Measurements from ENCODE around the gene OR5J2.
"Not testable (repeated sequence)": the region's sequence is repeated elsewhere in the genome, so short reads cannot be mapped to it uniquely, and the experiment has no call there.

OR5J2 gene

GRCh38 chr11:56176318-56176717 lies at the start of gene OR5J2:
Gene OR5J2, plus strand, starts transcription at chr11:56176618. Its CDS starts 0 bp downstream, at chr11:56176618.
- no peak for DNase-seq (ENCODE audit: low spot score)

DNA sequence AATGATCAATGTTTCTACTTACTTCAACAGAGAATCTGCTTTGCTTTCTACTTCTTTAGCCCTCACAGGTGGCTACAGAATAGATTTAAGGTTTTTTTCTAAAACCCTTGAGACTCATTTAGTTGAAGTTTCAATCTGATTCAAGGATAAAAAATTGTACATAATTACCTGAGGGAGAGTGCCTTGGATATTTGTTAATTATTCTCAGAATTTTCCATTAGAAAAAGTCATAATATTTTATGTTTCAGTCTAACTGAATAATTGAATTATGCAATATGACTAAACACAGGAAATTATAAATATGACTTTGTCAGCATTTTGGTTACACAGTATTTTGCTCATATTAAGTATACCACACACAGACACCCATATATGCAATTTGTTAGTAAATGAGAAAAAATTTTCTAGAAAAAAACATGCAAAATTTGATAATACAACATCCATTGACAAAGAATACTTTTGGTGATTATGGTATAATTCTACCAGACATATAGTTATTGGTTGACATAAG lies 36.2 kb upstream of the OR5J2 start, which contains the start of gene OR8J3:
Gene OR8J3 (minus strand): TSS at position 51 of the 511 bp plus-strand sequence. CDS start 2,483 bp downstream, outside the sequence.
- DNase-seq (ENCODE audit: low spot score), result no peak

DNA sequence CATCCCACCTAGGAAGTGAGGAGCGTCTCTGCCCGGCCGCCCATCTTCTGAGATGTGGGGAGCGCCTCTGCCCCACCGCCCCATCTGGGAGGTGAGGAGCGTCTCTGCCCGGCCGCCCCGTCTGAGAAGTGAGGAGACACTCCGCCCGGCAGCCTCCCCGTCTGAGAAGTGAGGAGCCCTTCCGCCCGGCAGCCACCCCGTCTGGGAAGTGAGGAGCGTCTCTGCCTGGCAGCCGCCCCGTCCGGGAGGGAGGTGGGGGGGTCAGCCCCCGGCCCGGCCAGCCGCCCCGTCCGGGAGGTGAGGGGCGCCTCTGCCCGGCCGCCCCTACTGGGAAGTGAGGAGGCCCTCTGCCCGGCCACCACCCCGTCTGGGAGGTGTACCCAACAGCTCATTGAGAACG lies 32.7 kb upstream of the OR5J2 start:
- not testable (repeated sequence) for DNase-seq (ENCODE audit: low spot score)

- no peak for DNase-seq (ENCODE audit: low spot score)
Measured at GRCh38 chr11:56151376-56151775, 25.0 kb upstream of the OR5J2 start.

DNA sequence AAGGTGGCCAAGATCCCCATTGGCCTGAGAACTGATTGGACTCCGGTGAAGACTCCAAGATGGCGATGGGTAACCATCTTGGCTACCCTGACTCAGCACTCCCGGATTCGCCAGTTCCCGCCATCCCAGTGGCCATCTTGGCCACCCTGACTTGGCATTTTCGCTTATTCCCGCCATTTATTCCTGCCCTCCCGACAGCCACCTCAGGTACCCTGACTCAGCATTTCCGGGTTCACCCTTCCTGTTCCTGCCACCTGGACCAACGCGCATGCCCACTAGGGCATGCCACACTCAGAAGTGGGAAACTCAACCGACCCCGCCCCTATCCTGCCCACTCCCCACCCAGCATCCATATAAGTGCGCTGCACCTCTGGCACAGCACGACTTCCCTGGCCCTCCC lies 24.1 kb upstream of the OR5J2 start:
- DNase-seq (ENCODE audit: low spot score), result no peak

GRCh38 chr11:56160217-56160616 lies 16.2 kb upstream of the OR5J2 start, which contains the start of gene OR8K5:
Gene OR8K5, minus strand, starts transcription at chr11:56160317. Its CDS starts 0 bp downstream, at chr11:56160317.
- no peak for DNase-seq (ENCODE audit: low spot score)

DNA sequence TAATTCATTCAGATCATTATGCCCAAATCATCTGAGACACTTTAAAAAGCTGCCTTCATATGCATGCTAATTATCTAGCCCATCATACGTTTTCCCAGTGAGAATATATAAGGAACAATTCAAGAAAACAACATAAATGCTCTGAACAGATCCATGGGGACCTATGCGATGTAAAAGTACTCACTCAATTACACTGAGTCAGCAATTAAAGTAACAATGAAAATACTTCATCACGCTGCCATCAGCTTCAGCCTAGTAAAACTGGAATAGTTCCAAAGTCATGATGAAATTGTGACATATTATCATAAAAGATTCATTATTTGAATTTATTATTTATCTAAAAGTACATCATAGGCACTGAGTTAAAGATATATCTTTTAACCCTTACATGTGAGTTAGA lies 12.6 kb upstream of the OR5J2 start:
- DNase-seq (ENCODE audit: low spot score), result no peak

GRCh38 chr11:56172256-56172830 lies 4.1 kb upstream of the OR5J2 start:
- DNase-seq (ENCODE audit: low spot score), result no peak

DNA sequence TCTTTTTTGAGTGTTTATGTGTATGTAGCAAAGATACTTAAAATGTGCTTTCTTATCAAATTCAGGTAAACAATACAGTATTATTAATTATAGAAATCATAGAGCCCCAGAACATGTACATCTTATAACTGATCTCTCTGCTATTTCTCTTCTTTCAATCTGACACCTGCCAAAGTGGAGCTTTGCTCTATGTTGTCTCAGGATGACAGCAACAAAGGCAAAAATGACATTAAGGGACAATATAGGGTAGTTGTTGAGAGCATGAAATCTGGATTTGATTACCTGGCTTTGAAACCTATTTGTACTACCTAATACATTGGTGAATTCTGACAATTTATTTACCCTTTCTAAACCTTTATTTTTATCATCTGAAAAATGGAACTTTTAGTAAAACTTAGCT lies 7.0 kb downstream of the OR5J2 start:
- no peak for DNase-seq (ENCODE audit: low spot score)

GRCh38 chr11:56188602-56189001 lies 12.2 kb downstream of the OR5J2 start:
- DNase-seq (ENCODE audit: low spot score), result no peak

GRCh38 chr11:56196705-56197104 lies 20.3 kb downstream of the OR5J2 start:
- DNase-seq (ENCODE audit: low spot score), result no peak

- DNase-seq (ENCODE audit: low spot score), result no peak
Measured at GRCh38 chr11:56197367-56197766, 20.9 kb downstream of the OR5J2 start.

DNA sequence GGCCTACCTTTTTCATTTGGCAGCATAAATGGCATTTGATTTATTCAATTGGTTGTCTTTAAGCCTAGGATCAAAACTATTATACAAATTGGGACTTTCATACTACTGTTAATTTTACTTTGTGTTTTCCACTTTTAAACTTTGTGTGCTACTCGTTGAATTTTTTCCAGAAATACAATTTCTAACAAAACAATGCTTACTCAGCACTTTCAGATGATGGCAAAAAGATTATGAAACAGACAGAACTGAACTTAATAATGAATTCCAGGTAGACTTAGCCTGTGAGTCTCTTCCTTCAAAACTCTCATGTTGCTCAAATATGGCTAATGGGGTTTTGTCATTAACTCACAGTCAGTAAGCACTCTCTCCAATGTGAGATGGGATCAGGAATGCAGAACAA lies 31.4 kb downstream of the OR5J2 start:
- DNase-seq (ENCODE audit: low spot score), result no peak

GRCh38 chr11:56214537-56214936 lies 38.1 kb downstream of the OR5J2 start:
- no peak for DNase-seq (ENCODE audit: low spot score)

DNA sequence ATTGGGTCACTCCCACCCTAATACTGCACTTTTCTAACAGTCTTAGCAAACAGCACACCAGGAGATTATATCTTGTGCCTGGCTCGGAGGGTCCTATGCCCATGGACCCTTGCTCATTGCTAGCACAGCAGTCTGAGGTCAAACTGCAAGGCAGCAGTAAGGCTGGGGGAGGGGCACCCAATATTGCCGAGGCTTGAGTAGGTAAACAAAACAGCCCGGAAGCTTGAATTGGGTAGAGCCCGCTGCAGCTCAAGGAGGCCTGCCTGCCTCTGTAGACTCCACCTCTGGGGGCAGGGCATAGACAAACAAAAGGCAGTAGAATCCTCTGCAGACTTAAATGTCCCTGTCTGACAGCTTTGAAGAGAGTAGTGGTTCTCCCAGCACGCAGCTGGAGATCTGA lies 43.3 kb downstream of the OR5J2 start:
- not testable (repeated sequence) for DNase-seq (ENCODE audit: low spot score)

Measured in hematopoietic multipotent progenitor cell treated with erythropoietin and hydrocortisone succinate and interleukin-3 and kit ligand, for 17 days (in vitro differentiated cells).